GM19193 (cell line): ENCODE data around the gene TUBGCP6.

Source experiments
- POLR2A ChIP-seq: IDR thresholded peaks from 4 replicates; pipeline ENCODE4 v1.6.1; 2011; ENCODE audit not compliant: insufficient read depth, insufficient read length; ENCODE audit errors: extremely low read depth

TUBGCP6 gene

DNA sequence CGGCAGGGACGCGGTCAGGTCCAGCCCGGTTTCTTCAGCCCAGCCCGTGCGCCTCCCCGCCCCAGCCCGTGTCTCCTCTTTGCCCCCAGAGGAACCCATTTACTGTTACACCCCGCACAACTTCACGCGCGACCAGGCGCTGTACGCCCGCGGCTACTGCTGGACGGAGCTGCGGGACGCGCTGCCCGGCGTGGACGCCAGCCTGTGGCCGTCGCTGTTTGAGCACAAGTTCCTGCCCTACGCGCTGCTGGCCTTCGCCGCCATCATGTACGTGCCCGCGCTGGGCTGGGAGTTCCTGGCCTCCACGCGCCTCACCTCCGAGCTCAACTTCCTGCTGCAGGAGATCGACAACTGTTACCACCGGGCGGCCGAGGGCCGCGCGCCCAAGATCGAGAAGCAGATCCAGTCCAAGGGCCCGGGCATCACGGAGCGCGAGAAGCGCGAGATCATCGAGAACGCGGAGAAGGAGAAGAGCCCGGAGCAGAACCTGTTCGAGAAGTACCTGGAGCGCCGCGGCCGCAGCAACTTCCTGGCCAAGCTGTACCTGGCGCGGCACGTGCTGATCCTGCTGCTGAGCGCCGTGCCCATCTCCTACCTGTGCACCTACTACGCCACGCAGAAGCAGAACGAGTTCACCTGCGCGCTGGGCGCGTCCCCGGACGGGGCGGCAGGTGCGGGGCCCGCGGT is 67.8 kb downstream of the TUBGCP6 start:
- TF ChIP-seq POLR2A: no peak

DNA sequence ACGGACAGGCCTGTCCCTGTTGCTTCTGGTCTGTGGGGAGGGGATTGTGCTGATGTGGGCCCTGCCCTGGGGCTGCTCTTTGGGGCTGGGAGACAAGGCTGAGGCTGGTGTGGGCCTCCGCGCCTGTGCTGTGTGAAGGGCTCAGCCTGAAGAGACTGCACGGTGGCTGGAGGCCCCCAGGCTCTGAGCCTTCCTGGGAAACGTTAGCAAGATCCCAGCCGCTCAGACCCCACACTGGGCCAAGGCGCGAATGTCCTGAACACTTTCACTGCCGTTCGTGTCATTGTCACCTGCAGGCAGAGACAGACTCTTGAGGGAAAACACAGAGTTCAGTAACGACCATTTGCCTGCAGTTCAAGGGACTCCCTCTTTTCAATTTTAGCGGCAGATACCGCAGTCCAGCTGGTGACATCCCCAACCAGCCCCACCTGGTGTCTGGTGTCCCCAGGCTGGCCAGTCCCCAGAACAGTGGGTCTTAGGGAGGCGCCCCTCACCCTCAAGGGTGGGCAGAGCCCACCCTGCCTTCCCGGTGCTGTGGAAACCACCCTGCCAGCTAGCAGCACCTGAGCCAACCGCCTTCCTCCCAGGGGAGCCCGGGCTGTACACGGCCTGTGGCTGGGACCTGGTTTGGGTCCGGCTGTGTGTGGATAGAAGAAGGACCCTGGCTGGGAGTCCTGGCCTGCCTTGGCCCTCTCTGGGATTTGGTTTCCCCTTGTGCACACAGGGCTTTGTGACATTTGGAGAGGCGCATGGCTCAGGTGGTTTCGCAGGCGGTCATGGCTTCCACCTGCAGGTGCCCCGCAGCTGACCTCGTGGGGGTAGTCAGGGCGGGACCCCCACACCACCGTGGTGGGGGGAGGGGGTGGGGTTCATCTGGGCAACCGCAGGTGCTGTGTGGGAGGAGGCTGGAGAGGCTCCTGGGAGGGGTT is 68.6 kb downstream of the TUBGCP6 start:
- TF ChIP-seq POLR2A: no peak

DNA sequence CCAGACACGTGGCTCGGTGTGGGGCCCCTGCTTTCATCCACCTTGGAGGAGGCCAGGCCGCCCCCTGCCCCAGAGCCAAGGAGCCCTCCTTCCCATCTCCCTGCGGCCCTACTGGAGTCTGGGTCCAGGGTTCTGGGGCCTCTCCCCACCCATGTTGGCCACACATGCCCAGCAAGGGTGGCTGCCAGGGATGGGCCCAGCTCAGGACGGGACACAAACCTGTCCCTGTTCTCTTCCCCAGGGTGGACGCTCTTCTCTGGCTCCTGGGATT is 69.7 kb downstream of the TUBGCP6 start:
- TF ChIP-seq POLR2A: no peak

DNA sequence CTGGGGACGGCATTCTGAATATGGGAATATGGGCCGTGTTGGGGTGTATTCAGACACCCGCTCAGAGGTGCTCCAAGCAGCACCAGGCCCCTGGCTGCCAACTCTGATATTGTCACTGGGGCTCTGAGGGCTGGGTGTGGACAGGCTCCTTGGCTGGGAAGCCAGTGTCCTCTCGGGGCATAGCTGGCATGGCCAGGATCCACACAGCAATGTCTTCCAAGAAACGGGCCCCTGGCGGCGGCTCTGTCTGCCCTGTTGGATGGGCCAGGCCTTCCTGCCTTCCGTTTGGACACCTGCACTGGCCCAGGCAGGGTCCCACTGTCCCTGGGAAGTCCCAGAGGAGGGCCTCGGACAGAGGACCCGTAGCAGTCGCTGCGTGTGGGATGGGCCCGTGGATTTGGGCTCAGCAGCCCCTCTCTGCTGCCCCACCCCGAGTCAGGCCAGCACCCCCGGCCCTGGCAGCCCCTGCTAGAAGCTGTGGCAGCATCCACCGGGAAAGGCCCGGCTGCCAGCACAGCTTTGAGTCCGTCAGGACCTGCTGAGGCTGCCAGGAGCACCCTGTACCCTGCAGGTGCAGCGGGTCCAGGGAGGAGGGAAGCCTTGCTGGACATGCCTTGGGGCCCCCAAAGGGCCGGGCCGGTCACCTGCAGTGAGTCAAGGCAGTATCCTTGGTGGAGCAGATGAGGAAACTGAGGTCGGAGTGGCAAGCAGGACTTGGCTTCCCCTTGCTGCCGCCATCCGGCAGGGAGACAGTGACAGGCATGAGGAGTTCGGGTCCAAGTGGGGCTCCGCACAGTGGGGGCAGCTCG is 70.2 kb downstream of the TUBGCP6 start:
- TF ChIP-seq POLR2A: no peak

DNA sequence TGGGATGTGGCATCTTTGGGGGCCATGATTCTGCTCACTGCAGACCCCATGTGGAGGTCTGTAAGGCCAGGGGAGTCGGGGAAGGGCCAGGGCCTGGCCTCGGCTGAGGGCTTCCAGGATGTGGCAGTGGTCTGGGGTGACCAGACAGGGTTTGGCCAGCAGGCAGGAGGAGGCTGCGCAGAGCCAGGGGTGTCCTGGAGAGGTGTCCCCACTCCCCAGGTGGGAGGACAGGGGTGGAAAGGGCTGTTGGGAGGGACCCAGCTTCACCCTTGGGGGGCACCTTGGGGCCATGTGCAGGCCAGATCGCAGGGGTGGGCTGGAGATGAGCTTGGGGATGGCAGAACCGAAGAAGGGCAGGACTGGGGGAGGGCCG is 70.9 kb downstream of the TUBGCP6 start:
- TF ChIP-seq POLR2A: no peak

DNA sequence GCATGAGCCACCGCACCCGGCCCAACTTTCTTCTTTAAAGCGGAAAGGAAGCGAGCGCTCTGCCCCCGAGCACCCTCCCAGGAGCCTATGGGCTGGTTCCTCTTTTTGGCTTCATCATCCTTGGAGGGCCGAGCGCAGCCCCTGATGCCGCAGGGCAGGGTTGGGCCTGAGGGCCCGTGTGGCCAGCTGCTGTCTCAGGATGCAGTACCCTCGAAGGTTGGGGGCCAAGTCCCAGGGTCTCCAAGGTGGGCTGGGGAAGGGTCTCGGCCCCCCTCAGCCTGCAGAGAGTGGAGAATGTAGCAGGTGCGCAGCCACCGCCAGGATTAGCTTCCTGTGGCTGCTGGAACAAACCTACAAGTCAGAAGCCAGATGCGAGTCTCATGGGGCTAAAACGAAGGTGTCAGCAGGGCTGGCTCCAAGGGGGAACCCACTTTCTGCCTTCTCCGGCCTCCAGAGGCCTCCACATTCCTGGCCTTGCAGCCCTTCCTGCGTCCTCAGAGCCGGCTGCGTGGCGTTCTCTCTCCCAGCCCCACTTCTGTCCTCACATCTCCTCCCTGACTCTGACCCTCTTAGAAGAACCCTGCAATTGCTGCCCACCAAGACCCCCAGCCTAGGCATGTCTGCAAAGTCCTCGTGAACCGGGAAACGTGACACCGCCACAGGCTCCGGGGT is 71.4 kb downstream of the TUBGCP6 start:
- no peak for TF ChIP-seq POLR2A

DNA sequence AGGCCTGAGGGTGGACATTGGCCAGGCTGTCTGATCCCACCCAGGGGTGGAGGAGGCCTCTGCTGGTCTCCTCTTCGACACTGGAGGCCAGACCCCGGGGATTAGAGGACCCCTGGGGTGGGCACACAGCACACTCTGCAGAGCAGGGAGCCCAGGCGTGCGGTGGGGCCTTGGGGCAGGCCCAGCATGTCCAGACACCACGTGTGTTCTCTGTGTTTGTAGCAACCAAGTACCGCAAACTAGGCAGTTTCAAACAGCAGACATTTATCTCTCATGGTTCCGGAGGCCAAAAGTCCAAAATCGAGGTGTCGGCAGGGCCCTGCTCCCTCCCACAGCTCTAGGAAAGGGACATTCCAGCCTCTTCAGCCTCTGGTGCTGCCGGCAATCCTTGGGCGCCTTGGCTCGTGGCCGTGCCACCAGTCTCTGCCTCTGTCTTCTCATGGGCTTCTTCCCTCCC is 72.8 kb downstream of the TUBGCP6 start:
- no peak for TF ChIP-seq POLR2A

DNA sequence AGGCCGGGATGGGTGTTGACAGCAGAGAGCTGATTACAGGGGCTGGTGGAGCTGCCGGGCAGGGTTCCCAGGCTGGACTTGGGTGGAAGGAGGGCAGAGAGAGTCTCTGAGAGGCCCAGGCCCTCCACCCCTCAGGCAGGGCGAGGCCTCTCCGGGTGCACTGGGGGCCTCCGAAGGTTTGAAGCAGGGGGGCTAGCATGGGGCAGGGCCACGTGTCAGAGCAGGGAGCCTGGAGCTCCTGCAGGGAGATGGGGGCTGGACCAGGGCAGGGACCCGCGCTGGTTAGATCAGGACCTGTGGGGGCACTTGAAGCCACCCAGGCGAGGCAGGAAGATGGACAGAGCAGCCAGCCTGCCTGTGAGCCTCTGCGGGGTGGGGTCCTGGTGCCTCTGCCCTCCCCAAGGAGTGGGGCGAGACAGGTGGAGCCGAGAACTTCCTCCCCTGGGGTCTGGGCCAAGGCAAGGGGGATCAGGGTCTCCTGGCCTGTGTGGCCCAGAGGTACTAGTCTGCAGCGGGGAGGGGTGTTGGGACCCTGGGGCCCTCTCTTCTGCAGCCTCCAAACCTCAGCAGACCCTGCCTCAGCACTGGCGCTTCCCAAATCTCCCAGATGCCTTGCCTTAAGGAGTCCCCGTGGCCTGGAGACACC is 73.4 kb downstream of the TUBGCP6 start:
- no peak for TF ChIP-seq POLR2A

DNA sequence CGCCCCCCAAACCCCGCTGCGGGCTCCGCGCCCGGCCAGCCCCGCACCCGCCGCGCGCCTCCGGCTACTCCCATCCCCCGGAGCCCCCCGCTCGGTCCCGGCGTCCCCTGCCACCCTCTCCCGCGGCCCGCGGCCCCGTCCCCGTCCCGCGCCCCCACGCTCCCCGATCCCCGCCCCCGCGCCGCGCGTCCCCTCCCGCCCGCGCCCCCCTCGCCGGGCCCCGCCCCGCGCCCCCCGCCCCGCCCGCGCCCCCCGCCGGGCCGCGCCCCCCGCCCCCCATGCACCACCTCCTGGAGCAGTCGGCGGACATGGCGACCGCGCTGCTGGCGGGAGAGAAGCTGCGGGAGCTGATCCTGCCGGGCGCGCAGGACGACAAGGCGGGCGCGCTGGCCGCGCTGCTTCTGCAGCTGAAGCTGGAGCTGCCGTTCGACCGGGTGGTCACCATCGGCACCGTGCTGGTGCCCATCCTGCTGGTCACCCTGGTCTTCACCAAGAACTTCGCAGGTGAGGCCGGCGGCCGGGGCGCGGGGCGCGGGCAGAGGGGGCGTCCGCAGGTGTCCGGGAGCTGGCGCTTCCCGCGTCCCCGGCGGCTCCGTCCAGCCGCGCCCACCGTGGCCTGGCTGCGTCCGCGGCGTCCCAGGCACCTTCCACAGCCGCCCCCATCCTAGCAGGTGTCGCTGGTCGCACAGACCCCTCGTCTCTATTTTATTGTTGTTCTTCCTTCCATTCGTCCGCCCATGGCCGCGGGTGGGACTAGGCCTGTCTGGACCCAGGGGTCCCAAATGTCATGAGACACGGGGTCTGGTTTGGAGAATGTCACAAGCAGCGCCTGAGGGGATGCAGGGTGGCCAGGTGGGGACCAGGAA is 74.1 kb downstream of the TUBGCP6 start, which contains the start of gene PANX2:
PANX2 (plus strand) TSS at position 279 of the 866 bp plus-strand sequence; CDS start at position 279, 0 bp downstream.
- no peak for TF ChIP-seq POLR2A

DNA sequence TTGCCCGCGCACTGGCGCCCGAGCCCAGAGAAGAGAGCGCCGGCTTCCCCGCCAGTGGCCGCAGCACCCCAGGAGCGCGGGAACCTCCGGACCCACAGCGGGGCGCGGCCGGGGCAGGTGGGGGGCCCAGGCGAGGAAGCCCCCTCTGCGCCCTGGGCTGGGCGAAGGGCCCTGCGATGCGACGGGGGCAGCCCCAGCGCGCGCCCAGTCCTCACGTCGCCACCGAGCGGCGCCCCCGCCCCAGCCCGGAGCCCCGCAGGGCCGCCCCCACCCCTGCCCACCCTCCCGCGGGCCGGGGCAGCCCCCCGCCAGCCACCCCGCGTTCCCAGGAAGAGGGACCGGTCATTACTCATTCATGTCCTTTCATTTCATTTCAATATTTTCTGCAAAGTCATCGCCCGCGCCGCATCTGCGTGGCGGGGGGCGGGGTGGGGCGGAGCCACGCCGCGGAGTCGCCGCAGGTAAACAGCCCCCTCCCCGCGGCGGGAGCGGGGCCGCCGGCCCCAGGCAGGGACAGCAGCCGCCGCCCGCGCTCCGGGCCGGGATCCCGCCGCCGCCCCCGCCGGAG is 75.0 kb downstream of the TUBGCP6 start:
- TF ChIP-seq POLR2A: no peak

DNA sequence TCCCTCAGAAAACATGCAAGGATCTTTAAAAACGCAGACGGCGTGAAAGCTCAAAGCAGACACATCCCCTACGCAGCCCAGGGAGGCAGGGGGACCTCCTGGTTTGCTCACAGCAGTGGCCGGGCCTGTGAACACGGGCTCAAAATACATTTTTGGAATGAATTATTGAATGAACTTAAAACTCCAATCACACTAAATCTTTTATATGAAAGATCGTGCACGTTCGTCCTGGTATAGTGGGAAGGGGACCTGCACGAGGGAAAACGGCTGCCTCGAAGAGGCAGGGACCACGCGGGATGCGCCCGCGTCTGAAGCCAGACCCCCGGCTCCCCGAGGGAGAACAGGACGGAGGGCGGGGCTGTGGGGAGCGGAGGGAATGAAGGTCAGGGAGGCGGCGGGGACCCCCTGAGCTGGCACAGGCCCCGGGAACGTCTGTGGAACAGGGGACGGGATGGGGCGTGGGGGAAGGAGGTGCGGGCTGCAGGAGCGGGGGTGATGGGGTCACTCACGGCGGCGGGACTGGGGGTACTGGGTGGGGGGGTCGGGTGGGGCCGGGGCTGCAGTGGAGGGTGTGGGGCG is 75.6 kb downstream of the TUBGCP6 start:
- TF ChIP-seq POLR2A: no peak

DNA sequence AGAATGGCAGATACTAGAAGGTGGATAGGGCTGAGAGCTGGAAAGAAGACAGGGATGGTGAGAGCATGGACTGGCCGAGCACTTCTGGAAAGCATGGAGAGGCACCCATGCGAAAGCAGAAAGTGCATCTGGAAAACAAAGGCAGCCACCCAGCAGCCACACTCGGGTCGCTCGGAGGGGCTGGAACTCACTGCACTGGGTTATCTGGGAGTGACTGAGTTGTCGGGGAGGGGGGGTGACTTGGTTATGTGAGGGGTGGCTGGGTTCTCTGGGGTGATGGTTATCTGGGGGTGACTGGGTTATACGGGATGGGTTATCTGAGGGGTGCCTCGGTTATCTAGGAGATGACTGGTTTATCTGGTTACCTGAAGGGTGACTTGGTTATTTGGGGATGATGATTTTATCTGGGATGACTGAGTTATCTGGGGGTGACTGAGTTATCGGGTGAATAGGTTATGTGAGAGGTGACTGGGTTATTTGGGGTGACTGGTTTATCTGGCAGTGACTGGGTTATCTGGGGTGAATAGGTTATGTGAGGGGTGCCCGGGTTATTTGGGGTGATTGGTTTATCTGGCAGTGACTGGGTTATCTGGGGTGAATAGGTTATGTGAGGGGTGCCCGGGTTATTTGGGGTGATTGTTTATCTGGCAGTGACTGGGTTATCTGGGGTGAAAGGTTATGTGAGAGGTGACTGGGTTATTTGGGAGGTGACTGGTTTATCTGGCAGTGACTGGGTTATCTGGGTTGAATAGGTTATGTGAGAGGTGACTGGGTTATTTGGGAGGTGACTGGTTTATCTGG is 76.9 kb downstream of the TUBGCP6 start:
- no peak for TF ChIP-seq POLR2A
